ENCODE measurements around the gene OSBP. TPM values are rescaled to one million over a fixed set of nuclear protein-coding genes. Genes with fewer than 3 reads are reported as not detected.

OSBP gene, protein sequence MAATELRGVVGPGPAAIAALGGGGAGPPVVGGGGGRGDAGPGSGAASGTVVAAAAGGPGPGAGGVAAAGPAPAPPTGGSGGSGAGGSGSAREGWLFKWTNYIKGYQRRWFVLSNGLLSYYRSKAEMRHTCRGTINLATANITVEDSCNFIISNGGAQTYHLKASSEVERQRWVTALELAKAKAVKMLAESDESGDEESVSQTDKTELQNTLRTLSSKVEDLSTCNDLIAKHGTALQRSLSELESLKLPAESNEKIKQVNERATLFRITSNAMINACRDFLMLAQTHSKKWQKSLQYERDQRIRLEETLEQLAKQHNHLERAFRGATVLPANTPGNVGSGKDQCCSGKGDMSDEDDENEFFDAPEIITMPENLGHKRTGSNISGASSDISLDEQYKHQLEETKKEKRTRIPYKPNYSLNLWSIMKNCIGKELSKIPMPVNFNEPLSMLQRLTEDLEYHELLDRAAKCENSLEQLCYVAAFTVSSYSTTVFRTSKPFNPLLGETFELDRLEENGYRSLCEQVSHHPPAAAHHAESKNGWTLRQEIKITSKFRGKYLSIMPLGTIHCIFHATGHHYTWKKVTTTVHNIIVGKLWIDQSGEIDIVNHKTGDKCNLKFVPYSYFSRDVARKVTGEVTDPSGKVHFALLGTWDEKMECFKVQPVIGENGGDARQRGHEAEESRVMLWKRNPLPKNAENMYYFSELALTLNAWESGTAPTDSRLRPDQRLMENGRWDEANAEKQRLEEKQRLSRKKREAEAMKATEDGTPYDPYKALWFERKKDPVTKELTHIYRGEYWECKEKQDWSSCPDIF
- 15.3 and 17.2 TPM in 2 replicates for total RNA-seq

GRCh38 chr11:59615637-59616395 is at the start of gene OSBP:
Gene OSBP (minus strand): TSS chr11:59615774. CDS start chr11:59615664, 110 bp downstream.

Other genes starting within 250 kb of the OSBP start
- not detected in 2 replicates for gene OR5A2, start 189.4 kb downstream of the OSBP start, total RNA-seq
- not detected in 2 replicates for gene OR5A1, start 179.3 kb downstream of the OSBP start, total RNA-seq
- gene OR4D6, start 158.8 kb downstream of the OSBP start, total RNA-seq = not detected in 2 replicates
- gene OR4D10, start 142.5 kb downstream of the OSBP start, total RNA-seq = not detected in 2 replicates
- not detected in 2 replicates for gene OR4D11, start 112.2 kb downstream of the OSBP start, total RNA-seq
- not detected in 2 replicates for gene OR4D9, start 104.2 kb downstream of the OSBP start, total RNA-seq
- gene PATL1, start 53.3 kb upstream of the OSBP start, total RNA-seq = 7.9 and 11.2 TPM in 2 replicates
- gene OR10V1, start 98.1 kb upstream of the OSBP start, total RNA-seq = not detected in 2 replicates
- 6.0 and 11.2 TPM in 2 replicates for gene STX3, start 139.6 kb upstream of the OSBP start, total RNA-seq
- gene MRPL16, start 195.0 kb upstream of the OSBP start, total RNA-seq = 29.6 and 36.9 TPM in 2 replicates
- gene CBLIF, start 229.7 kb upstream of the OSBP start, total RNA-seq = not detected in 2 replicates

Data from cardiac atrium fibroblast (primary cell).